Measurements from ENCODE around the gene COCH.

Gene COCH

GRCh38 chr14:30874120-30874998, at the start of gene COCH:
Gene COCH (plus strand): TSS chr14:30874559. CDS start chr14:30874939, 380 bp downstream.
- DNase-seq: no peak

GRCh38 chr14:30826070-30826469, 48.3 kb upstream of the COCH start:
- DNase-seq: no peak

DNA sequence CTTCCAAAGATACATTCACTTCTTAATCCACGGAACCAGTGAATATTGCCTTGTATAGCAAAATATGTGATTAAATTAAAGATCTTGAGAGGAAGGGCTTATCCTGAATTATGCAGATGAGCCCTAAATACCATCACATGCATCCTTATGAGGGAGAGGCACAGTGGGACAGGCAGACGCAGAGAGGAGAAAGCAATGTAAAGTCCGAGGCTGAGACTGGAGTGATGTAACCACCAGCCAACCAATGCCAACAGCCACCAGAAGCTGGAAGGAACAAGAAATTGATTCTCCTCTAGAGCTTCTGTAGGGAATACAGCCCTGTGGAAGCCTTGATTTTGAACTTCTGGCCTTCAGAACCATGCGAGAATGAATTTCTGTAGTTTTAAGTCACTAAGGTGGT, 44.5 kb upstream of the COCH start:
- DNase-seq: no peak

GRCh38 chr14:30834353-30834752, 40.0 kb upstream of the COCH start:
- DNase-seq: no peak

DNA sequence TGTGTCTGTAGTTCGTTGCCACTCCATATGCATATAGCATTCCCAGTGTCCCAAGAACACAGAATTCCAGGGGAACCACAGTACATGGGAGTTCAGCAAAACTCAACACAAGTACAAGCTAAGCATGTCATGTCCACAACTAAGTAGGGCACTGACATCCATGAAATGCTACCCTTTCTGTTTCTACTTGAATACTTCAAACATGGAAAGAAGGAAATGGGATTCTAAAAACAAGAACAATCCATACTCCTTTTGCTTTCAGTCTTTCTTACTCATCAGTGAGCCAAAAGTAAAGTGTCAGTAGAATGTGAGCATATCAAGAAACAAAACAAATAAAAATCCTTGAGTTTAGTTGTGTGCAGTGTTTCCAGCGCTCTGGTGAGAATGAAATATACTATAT, 36.0 kb upstream of the COCH start:
- DNase-seq: no peak

GRCh38 chr14:30840086-30840779, 34.1 kb upstream of the COCH start:
- DNase-seq: no peak

DNA sequence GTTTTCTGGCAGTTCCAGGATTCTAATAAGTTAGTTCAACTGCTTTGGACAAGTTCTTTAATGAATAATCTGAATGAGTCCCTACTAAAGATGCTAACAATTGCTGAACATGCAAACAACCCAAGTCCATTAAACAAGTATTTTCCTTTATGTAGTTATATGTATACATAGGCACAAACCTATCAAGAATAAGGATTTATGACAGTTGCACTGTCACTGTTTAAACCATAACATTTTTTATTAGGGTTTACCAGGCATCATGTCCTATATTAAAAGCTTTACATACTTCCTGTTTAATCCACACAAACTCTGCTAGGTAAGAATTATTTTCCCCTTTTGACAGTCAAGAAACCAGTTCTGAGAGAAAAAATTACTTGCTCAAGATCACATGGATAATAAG, 31.9 kb upstream of the COCH start:
- DNase-seq: no peak

DNA sequence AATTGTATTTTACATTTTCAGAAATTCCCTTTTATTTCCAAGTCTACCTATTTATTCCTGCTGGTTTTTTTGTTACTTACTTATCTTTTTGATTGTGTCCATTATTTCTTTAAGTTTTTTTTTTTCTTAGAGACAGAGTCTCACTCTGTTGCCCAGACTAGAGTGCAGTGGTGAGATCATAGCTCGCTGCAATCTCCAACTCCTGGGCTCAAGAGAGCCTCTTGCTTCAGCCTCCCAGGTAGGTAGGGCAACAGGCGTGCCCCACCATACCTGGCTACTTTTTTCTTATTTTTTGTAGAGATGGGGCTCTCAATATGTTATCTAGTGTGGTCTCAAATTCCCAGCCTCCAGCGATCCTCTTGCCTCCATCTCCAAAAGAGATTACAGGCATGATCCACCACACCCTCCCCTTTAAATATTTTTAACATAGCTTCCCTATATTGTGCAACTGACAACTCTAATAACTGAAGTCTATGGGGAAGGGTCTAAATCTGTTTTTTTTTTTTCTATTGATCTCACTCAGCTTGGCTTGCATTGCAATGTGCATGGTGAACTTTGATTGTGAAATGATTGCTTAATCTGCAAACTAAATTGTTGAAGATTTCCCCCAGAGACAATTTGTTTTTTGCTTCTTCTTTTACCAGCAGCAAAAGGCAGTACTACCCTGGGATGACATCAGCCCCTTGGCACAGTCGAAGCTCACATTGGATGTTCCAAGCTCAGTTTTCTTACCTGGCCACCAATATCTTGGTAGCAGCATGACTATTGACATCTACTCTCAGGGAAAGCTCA, 25.7 kb upstream of the COCH start:
- no peak for DNase-seq

DNA sequence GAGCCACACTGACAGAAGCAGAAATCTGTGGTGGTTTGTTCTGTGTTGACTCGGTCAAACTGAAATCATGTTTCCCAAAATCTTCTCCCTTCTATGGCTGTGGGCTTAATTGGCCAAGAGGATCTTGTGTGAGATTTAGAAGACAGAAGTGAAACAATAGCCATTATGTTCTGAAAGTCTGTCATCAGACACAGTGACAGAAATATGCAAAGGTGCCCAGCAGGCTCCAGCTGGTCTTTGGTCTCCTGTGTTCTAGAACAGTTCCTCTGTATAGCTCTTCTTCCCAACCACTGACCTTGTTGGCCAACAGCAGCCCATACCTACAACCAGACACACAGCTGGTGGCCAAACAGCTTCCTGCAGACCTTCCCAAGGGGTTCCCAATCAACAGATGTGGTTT, 25.0 kb upstream of the COCH start:
- DNase-seq: no peak

DNA sequence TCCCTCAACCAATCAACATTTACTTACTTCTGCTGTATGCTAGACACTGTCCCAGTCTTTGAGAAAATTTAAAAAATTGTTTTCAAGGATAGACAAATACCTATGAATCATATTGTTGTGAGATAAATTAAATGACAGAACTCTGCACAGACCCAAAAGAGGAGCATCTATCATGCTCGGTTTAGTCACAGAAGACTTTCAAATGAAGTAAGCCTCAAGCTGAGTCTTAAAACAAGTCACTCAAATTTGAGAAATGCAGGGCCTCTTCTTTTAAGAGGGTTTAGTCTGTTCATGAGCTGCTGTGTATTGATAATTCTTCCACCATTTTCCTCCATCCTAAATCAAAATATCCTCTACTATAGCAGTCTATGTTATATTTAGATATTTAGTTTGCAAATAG, 24.4 kb upstream of the COCH start:
- no peak for DNase-seq

GRCh38 chr14:30853946-30854345, 20.4 kb upstream of the COCH start:
- no peak for DNase-seq

DNA sequence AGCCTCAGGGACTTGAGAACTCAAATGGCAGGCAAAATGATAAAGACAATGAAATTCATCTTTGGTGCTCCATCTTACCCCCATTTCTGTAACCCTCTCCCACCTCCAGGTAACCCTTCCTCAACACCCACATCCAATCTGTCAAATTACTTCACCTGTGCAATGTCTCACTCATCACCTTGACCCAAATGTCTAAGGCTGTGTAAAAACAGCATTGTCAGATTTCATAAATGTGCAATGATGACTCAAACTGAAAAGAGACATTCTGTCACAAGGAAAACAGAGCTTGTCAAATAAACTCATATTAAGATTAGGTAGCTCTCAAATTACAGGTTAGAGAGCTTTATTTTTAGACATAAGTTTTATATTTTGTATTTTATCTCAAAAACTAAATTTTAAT, 19.9 kb upstream of the COCH start:
- no peak for DNase-seq

DNA sequence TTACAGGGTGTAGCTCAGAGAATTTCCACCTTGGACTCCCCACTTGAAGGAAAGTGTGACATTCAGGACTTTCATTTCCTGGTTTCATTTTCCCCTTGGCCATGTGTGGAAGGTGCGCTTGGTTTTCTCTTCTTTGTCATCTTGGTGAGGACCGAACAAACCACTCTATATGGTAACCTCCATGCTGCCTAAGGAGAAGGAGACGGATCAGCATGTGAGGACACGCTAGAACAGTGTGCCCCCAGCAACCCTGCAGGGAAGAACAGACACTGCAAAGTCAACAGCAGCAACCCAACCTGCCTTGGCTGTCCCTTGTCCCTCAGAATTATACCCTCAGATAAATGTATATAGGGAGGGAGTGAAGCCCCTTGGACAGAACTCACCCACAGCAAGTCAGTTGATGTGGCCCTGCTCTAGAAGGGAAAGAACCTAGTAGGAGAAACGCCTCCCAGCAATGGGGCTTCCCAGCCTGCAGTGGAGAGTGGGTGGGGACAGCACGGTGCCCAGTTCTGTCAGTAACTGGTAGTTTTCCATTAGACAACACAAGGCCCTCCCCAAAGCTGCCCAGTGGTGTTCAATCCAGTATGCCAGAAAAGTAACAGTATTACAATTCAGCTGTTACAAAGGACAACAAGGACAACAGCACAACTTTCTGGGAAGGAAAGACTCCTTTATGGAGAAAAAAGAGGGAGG, 18.9 kb upstream of the COCH start:
- no peak for DNase-seq

GRCh38 chr14:30861200-30861599, 13.2 kb upstream of the COCH start:
- DNase-seq: no peak

DNA sequence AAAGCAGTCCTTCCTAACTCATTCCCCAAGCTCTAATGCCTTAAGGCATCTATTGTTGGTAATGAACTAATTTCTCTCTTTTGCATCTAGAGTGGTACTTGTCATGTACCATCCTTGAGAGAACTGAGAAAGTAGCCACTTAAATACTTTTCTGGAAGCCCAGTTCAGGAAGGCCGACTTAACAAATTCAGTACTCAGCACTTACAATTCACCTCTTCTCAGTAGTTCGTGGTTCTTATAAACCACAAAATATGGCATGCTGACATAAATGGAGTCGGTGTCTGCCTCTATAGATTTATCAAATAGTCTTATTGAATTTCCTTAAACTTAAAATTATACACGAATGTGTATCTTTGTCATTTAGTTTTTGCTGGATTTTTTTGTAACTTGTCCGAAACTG, 9.4 kb upstream of the COCH start:
- DNase-seq: no peak

DNA sequence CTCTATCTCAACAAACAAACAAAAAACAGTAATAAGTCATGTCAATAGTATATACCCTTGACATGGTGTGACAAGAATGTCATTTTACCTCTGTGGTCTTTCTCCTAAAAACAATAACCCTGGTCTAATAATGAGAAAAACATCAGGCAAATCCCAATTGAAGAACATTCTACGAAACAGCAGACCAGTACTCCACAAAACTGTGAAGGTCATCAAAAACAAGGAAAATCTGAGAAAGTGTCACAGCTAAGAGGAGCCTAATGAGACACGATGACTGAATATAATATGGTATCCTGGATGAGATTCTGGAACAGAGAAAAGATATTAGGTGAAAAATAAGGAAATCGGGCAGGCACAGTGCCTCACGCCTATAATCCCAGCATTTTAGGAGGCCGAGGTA, 5.6 kb upstream of the COCH start:
- DNase-seq: no peak

DNA sequence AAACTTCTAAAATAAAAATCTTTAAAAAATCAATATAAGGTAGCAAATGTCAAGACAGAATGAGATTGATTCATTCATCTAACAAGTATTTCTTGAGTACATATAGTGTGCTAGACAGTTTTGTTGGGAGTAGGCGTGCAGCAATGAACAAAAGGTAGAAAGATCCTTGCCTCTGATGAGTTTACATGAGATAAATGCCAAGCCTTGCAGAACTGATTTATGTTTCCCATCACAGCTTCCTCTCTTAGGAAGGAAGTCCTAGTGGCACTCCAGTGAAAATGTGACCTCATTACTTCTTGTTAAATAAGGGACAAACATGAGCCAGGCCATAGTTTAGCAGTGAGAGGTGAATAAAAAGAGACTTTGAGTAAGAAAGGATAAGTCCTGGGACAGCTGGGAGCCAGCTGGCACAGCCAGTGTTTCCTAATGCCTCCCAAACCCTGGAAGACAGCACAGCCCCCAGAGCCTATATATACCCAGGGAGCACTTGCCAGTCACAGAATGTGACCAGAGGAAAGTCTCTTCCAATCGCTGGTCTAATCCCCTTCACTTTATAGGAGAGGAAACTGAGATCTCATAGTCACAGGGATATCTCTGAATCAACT, 4.7 kb upstream of the COCH start:
- no peak for DNase-seq

DNA sequence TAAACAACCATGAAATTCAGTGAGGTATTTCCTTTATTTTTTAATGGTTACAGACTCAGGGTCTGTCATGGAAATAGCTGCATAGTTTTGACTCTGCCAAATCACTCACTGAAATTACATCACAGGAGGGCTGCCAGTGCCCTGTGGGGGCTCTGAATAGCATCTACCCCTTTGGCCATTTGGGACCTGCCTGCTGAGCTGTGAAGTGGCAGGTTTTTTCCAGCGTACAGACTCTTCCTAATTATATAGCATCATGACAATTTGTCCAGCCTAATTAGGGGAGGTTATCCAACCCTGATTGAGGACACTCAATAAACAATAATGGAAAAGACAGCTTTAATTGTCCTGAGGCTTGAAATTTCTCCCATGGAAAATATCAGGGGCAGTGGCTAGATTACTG, 1.8 kb upstream of the COCH start:
- no peak for DNase-seq

- no peak for DNase-seq
Observed at GRCh38 chr14:30873308-30874119, 845 bp upstream of the COCH start.

DNA sequence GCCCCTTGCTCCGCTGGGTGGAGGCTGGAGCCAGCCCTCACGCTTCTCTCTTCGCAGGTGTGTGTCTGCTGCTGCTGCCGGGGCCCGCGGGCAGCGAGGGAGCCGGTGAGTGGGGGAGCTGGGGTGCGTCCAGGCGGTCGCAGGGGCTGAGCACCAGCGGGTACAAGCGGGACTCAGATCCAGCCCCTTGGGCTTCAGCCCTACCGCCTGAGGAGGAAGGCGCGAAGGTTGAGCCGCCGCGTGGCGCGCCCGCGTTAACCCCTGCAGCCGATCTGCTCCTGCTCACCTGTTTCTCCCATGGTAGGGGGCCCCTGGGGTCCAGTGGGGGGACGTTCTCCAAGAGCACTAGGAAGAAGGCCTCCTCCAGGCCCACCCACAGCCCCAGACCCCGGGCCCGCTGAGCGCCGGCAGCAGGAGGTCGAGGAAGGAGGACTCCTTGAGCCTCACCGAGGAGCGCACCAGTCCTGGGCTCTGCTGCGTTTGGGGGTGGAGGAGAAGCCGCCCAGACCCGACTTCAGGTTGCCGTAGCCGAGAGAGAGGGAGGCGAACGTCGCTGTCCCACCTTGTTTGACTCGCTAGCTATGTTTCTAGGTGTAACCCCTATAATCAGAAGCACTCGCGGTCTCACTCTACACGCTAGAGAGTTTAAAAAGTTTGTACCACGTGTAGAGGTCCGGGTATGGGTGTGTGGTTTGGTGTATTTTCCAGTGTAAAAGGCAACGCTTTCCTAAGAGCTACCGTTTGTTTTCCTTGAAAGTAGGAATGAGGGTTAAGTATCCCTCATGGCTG, 834 bp downstream of the COCH start:
- DNase-seq: no peak

GRCh38 chr14:30875788-30876053, 1.4 kb downstream of the COCH start:
- no peak for DNase-seq
